ENCODE results near the gene CTBP1. TPM values are rescaled to one million over a fixed set of nuclear protein-coding genes. Genes with fewer than 3 reads are reported as not detected.

Gene CTBP1
- total RNA-seq, 4 donors from 2014 or later, result 145 to 255 (median 181) TPM

DNA sequence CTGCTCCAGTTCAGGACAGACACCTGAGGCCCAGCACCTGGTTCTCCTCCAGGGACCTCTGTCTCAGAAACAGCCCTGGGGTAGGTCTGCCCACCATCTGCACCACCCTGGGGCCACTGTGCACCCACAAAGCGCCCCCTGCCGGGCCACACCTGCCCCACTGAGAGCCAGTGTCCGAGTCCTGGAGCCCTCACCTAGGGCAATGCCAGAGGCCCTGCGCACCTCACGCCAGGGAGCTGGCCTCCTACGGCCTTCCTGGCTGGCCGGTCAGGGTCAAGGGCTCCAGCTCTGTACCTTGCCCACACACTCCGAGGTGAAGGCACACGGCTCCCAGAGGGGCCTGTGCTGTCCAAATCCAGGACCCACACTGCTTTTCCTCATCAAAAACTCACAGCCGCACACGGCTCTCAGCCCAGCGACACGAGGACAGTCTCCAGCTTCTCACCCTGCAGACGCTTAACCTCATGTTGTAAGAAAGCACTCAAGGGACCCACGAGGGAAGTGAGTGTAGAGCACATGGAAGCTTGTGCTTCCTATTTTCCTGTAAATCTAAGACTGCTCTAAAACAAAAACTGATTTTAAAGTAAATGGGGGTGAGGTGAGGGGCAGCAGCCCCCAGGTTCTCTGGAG lies 5.4 kb downstream of the CTBP1 start:
- Histone ChIP-seq H3K9me3 (no peaks in the 10 kb centered on the region), H3K4me3 (no peak overlapping the region), H3K4me1 (peaks cover 62% of the 10 kb centered on the region), H3K27me3 (no peaks in the 10 kb centered on the region), H3K36me3 (peaks cover 25% of the 10 kb centered on the region), H3K27ac (no peak overlapping the region)
- DNase-seq (ENCODE audit: low spot score in 2 of 2), result peak; percentile 59 to 72
- TF ChIP-seq POLR2A (IDR thresholded peaks at IDR 0.05) (no peak), POLR2AphosphoS5 (IDR thresholded peaks at IDR 0.05) (no peak), EP300 (IDR thresholded peaks at IDR 0.05) (no peak)
- TF ChIP-seq, protein P1, sequence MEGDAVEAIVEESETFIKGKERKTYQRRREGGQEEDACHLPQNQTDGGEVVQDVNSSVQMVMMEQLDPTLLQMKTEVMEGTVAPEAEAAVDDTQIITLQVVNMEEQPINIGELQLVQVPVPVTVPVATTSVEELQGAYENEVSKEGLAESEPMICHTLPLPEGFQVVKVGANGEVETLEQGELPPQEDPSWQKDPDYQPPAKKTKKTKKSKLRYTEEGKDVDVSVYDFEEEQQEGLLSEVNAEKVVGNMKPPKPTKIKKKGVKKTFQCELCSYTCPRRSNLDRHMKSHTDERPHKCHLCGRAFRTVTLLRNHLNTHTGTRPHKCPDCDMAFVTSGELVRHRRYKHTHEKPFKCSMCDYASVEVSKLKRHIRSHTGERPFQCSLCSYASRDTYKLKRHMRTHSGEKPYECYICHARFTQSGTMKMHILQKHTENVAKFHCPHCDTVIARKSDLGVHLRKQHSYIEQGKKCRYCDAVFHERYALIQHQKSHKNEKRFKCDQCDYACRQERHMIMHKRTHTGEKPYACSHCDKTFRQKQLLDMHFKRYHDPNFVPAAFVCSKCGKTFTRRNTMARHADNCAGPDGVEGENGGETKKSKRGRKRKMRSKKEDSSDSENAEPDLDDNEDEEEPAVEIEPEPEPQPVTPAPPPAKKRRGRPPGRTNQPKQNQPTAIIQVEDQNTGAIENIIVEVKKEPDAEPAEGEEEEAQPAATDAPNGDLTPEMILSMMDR (IDR thresholded peaks at IDR 0.05), result no peak
- 57% methylated on average over 12 of the region's 15 CpGs for WGBS

DNA sequence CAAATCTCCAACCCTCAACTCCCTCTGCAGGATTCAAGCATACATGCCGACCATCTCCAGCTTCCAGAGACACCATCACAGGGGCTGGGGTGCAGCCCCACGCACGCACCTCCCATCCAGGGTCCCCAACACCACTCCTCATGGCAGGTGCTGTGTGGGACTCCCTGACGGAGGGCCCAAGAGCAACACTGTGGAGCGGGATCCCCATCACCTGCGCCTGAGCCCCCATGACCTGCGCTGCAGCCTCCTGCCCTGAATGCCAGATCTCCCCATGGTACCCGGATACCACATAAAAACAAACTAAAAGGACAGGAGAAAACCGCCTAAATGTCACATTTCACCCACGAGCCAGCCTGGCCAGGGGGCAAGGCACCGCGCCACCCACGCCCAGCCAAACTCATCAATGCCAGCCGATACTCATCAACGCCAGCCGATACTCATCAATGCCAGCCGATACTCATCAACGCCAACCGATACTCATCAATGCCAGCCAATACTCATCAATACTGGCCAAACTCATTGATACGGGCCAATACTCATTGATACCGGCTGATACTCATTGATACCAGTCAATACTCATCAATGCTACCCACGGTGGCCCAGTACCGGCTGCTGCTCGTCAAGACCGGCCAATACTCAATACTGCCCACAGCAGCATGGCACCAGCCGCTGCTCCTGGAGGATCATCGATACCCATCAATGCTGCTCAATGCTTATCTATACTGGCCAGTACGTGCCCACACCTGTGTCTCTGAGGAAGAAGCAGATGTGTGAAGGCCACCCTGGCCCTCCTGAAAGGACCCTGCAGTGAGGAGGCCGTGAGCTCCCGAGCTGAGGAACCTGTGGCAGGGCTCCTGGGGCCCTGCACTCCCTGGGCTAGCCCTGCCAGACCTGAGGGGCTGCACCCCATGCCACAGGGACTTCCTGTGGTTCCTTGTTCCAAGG lies 6.2 kb downstream of the CTBP1 start:
- Histone ChIP-seq H3K27ac (no peak overlapping the region), H3K9me3 (no peaks in the 10 kb centered on the region), H3K4me1 (peaks cover 62% of the 10 kb centered on the region), H3K36me3 (peaks cover 31% of the 10 kb centered on the region), H3K27me3 (no peaks in the 10 kb centered on the region), H3K4me3 (no peak overlapping the region)
- DNase-seq (ENCODE audit: low spot score in 2 of 2), result peak; percentile 51 to 72
- 89% methylated on average over 23 of the region's 30 CpGs for whole genome bisulfite sequencing
- TF ChIP-seq POLR2AphosphoS5 (IDR thresholded peaks at IDR 0.05) (no peak), POLR2A (IDR thresholded peaks at IDR 0.05) (no peak), EP300 (IDR thresholded peaks at IDR 0.05) (no peak)
- TF ChIP-seq, protein P1 (IDR thresholded peaks at IDR 0.05), result no peak

DNA sequence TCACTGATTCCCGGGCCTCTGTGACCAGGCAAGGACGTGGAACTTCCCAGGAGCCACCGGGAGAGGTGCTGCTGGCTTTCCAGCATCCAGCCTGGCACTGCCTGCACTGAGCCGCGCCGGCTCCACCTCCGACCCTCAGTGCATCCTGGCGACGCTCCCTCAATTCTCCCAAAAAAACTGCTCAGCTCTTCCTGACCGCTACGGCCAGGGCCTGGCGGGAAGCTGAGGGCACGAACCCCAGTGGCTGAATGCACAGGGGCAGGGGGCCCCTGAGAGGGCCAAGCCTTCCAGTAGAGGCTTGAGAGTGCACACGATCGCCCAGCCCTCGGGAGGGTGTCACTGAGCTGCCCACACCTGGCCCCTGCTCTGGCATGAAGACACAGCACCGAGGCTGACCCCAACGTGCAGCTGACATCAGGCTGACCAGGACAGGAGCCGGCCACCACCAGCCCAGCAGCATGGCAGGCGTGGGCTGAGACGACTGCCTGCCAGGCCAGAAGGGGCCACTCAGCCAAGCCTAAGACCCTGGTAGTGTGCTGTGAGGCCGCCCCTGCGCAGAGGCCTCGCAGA lies 6.9 kb downstream of the CTBP1 start:
- 80% methylated on average over 16 of the region's 24 CpGs for WGBS
- Histone ChIP-seq H3K27ac (no peak overlapping the region), H3K36me3 (peaks cover 38% of the 10 kb centered on the region), H3K9me3 (no peaks in the 10 kb centered on the region), H3K4me1 (peaks cover 56% of the 10 kb centered on the region), H3K27me3 (no peaks in the 10 kb centered on the region), H3K4me3 (no peak overlapping the region)
- TF ChIP-seq, protein P1 (IDR thresholded peaks at IDR 0.05), result no peak
- TF ChIP-seq POLR2AphosphoS5 (IDR thresholded peaks at IDR 0.05) (no peak), EP300 (IDR thresholded peaks at IDR 0.05) (no peak), POLR2A (IDR thresholded peaks at IDR 0.05) (no peak)
- peak; percentile 40 to 42 for DNase-seq (ENCODE audit: low spot score in 2 of 2)

GRCh38 chr4:1241466-1241935 lies 7.4 kb downstream of the CTBP1 start:
- H3K4me1 ChIP-seq, result peaks cover 51% of the 10 kb centered on the region
- DNase-seq (ENCODE audit: low spot score in 2 of 2), result peak; percentile 57 to 71
- no peaks in the 10 kb centered on the region for H3K9me3 ChIP-seq
- 82% methylated on average over 11 of the region's 21 CpGs for WGBS
- peaks cover 43% of the 10 kb centered on the region for H3K36me3 ChIP-seq
- no peak overlapping the region for H3K4me3 ChIP-seq
- H3K27ac ChIP-seq, result no peak overlapping the region
- TF ChIP-seq POLR2AphosphoS5 (IDR thresholded peaks at IDR 0.05) (no peak), POLR2A (IDR thresholded peaks at IDR 0.05) (no peak), EP300 (IDR thresholded peaks at IDR 0.05) (no peak)
- TF ChIP-seq, protein P1 (IDR thresholded peaks at IDR 0.05), result no peak
- H3K27me3 ChIP-seq, result no peaks in the 10 kb centered on the region
